GM21515 (cell line): ENCODE data around the gene RNASE1.
"Not testable (repeated sequence)": the region's sequence is repeated elsewhere in the genome, so short reads cannot be mapped to it uniquely, and the experiment has no call there.

Source experiments
- ATAC-seq: cut with Tn5 transposase; IDR thresholded peaks from one replicate; pipeline ENCODE4 v1.9.1; 2021; ENCODE audit not compliant: unreplicated experiment

RNASE1 gene

GRCh38 chr14:20802341-20803084, at the start of gene RNASE1:
RNASE1 (minus strand) TSS chr14:20802844; CDS start chr14:20802068, 776 bp downstream.
- ATAC-seq = no peak

DNA sequence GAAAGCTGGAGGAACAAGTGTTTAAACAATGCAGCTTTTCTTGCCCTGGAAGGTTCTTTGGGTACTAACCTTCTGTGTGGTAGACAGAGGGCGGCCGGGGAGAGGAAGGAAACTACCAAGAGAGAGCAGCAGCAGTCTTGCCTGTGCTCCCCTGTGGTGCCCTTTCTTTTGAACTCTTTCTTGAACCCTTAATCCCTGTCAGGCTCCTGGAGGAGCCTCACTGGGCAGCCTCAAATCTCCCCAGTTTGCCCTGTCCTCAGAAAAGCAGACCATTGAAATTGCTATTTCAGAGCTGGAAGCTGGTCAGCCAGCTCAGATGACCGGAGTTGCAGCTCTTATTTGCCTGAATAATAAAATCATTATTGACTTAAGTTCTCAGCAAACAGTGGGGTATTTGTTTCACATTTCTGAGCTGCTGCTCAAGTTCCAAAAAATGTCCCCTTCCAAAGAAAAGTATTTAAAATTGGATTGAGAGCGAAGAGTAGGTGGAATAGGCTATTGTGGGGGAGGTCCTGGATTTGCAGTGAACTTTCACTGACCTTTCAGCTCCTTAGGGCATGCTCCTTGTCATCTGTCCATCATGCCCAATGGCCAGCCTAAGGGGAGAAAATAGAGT, 46.4 kb upstream of the RNASE1 start:
- no peak for ATAC-seq

GRCh38 chr14:20848316-20848954, 45.8 kb upstream of the RNASE1 start:
- ATAC-seq = no peak

GRCh38 chr14:20846560-20846959, 43.9 kb upstream of the RNASE1 start:
- no peak for ATAC-seq

DNA sequence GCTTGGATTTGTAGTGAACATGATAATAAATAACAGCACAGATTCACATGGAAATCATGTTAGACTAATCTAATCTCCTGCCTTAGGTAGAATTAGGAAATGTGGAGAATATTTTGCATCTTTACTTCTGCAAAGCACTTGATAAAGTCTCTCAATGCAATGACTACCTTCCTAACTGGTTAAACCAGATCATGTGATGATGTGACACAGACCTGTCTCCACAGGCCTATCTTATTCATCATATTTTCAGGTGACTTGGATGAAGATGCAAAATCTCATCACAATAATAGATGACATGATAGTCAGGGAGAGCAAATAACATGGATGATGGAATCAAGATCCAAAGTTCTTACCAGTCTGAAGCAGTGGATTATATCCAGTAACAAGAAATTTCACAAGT, 38.5 kb upstream of the RNASE1 start:
- no peak for ATAC-seq

GRCh38 chr14:20837831-20838230, 35.2 kb upstream of the RNASE1 start:
- ATAC-seq = no peak

DNA sequence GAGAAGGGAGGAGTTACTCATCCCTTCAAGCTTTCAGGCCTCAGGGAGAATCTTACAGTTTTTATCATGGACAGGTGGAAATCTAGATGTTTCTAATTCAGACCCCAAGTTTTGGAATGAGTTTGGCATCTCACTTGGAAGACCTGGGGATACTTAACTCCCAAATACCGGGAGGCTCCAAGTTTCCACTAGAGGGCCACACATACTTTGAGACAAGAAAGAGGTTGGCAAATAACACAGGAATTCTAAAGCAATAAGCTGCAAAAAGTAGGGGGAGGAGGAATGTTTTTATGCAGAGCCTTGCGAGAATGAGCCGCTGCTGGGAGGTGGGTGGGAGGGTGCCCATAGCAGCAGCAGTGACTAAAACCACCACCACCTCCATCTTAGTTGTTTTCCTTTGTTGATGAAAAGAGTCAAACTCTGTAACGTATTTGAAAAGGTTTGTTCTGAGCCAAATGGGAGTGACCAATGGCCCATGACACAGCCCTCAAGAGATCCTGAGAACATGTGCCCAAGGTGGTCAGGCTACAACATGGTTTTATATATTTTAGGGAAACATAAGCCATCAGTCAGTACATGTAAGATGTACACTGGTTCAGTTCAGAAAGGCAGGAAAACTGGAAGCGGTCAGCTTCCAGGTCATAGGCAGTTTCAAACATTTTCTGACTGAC, 34.2 kb upstream of the RNASE1 start:
- ATAC-seq = no peak

- no peak for ATAC-seq
Observed at GRCh38 chr14:20834899-20835298, 32.3 kb upstream of the RNASE1 start.

- ATAC-seq = no peak
Observed at GRCh38 chr14:20830831-20831230, 28.2 kb upstream of the RNASE1 start.

GRCh38 chr14:20828024-20828694, 25.5 kb upstream of the RNASE1 start:
- not testable (repeated sequence) for ATAC-seq

DNA sequence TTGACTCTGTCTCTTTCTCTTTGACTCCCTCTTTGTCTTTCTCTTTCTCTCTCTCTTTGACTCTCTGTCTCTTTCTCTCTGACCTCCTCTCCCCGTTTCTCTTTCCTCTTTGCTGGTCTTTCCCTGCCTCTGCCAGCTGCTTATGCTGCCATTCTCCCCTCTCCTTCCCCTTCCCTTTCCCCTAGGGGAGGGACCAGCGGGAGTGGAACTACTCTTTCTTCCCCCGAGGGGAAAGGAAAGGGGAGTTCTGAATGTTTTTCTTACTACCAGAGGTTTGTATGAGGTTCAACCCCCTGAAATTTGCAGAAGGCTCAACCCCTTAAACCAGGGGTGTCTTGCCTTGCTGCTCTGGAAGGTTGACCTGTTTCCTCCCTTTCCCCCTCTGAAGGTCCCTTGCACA, 24.7 kb upstream of the RNASE1 start:
- ATAC-seq = no peak

GRCh38 chr14:20826666-20827065, 24.0 kb upstream of the RNASE1 start:
- not testable (repeated sequence) for ATAC-seq

DNA sequence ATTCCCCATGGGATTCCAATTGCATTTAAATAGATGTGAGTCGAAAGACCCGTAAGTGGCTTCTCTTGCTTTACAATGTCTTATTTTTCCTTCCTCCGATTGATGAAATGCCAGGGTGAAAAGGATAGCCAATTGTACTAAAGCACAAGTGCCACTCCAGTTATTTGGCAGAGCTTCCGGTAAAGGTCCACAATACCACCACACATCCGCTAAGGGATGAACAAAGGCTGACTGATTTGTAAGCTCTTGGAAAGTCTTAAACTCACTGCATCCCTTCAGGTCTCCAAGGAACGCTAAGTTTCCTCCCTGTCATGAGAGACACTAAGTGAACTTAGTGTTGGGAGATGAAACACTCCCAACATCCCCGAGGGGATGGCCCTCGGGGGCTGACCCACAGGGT, 21.2 kb upstream of the RNASE1 start:
- no peak for ATAC-seq

DNA sequence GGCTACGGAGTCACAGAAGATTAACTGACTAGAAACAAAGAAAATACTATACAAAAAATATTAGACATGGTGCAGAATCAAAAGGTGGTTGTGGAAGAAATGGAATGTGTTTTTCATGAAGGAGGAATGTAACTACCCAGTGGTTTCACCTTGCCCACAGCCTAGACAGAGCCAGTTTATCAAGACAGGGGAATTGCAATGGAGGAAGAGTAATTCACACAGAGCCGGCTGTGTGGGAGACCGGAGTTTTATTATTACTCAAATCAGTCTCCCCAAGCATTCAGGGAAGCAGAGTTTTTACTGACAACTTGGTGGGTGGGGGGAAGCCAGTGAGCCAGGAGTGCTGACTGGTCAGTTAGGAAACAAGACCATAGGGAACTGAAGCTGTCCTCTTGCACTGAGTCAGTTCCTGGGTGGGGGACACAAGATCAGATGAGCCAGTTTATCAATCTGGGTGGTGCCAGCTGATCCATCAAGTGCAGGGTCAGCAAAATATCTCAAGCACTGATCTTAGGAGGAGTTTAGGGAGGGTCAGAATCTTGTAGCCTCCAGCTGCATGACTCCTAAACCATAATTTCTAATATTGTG, 19.0 kb upstream of the RNASE1 start:
- not testable (repeated sequence) for ATAC-seq

DNA sequence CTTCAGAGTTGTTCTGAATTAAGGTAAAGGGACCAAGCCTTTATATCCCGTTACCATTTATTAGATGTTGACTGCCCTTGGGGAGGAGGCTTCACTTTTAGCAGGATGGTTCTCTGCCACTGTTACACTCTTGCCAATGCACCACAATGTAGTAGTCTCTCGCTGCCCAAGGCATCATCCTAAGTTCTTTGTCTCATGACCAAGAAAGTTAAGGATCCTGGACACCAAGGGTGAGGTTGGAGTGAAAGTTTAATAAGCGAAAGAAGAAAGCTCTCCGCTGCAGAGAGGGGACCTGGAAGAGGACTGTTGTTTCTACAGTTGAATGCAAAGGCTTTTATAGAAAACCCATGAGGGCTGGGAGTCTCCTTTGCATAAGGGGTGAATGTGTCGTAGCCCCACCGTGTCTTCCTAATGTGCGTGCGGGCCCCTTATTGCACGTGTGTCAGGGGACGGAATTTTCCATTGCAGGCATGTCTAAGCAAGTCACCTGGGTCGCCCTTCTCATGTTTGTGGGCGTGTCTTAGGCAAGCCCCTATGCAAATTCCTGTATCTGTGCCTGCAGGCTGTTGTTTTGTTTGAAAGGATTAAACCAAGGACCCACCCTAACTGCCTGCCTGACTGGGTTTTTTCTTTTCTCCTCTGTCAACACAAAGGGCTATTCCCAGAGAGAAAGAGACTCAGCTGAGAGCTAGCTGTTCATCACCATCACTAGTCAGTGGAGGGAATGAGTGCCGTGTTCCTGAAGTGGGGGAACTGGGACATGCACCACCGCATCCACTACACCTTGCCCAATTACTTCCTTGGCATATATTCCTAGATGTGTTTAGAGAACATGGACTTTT, 17.6 kb upstream of the RNASE1 start:
- no peak for ATAC-seq

DNA sequence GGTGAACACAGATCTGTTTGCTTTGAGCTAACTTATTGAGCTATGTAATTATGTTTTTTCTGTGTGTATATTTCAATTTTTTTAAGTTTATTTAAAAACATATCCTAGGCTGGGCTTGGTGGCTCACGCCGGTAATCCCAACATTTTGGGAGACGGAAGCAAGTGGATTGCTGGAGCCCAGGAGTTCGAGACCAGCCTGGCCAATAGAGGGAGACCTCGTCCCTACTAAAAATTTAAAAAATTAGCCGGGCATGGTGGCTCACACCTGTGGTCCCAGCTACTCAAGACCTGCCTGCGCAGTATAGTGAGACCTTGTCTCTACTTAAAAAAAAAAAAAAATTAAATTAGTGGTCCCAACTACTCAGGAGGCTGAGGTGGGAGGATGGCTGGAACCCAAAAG, 16.2 kb upstream of the RNASE1 start:
- ATAC-seq = no peak

DNA sequence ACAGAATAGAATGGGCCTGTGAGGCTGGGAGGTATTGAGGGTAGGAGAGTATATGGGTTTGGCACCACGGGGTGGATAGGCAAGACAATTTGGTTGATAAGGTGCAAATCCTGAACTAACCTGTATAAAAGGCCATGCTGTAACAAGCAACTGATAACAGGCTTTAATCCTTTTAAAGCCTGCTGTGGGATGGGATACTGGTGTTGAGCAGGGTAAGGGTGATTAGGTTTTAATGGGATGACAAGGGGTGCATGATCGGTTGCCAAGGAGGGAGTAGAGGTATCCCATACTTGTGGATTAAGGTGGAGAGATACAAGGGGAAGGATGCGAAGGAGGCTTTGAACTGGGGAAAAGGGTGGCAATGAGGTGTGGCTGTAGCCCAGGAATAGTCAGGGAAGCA, 13.3 kb upstream of the RNASE1 start:
- not testable (repeated sequence) for ATAC-seq

GRCh38 chr14:20811986-20812975, 9.6 kb upstream of the RNASE1 start:
- no peak for ATAC-seq

DNA sequence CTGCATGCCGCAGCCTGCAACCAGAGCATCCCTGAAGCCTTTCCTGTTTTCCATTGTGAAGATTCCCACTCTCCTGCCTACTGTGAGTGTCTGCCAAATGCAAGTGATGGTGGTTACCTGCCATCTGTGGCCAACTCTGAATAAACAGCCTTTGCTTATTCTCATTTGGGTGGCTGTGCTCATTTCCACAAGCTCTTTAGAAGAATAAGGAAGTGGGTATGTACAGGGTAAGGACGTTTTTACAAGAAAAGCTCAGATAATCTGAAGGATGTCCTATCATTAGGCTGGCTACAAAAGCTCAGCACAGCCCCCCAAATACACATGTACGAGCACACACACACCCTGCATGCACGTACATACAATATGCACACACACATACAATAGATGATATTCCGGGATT, 7.3 kb upstream of the RNASE1 start:
- no peak for ATAC-seq
